Erythroblast (primary cell): ENCODE measurements around the gene WDPCP.

Experiments used
- GATA1 ChIP-seq: IDR thresholded peaks from 2 replicates; pipeline ENCODE4 v1.6.1; 2011; ENCODE audit warnings: low read depth, mild to moderate bottlenecking, control low read depth, low read length, moderate library complexity
- POLR2A ChIP-seq: IDR thresholded peaks from 2 replicates; pipeline ENCODE4 v1.6.1; 2011; ENCODE audit warnings: mild to moderate bottlenecking, low read length

- TF ChIP-seq POLR2A, result no peak
- no peak for TF ChIP-seq GATA1
These were observed 219.1 kb downstream of the WDPCP start for GRCh38 chr2:63369146-63369545.
